ENCODE results near the gene KRTAP10-7. TPM values are rescaled to one million over a fixed set of nuclear protein-coding genes. Genes with fewer than 3 reads are reported as not detected.
"Not testable (repeated sequence)": the region's sequence is repeated elsewhere in the genome, so short reads cannot be mapped to it uniquely, and the experiment has no call there.

KRTAP10-7 gene
- total RNA-seq, 1 experiment from 2014 or later = not detected

DNA sequence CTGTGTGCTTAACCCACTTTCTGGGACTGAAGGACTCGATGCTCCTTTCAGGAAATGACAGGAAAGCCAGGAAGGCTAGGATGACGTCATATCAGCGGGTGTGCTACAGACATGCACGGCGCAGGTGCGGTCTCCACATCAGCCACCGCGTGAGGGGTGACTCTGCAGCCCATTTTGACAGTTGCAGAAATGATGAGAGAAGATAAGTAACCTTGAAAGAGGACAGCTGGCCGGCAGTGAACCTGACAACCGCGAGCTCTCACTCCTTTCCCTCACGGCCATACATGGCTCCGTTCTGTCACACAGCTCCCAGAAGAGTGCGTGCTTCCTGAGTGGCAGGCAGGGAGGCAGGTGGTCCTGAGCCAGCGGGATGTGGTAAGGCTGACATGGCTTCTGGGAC, 18.3 kb upstream of the KRTAP10-7 start:
- no peak for DNase-seq (ENCODE audit: low read depth)
- in situ Hi-C loops (cut with HindIII; ENCODE audit: low pct_unique_long_range_greater_than_20kb, low sequenced_read_pairs) = no loop called here

- in situ Hi-C loops (cut with HindIII; ENCODE audit: low pct_unique_long_range_greater_than_20kb, low sequenced_read_pairs) = no loop called here
- DNase-seq (ENCODE audit: low read depth) = no peak
Measured at GRCh38 chr21:44583089-44583799, 17.2 kb upstream of the KRTAP10-7 start.

- DNase-seq (ENCODE audit: low read depth) = no peak
- in situ Hi-C loops (cut with HindIII; ENCODE audit: low pct_unique_long_range_greater_than_20kb, low sequenced_read_pairs) = no loop called here
Measured at GRCh38 chr21:44583800-44584147, 16.6 kb upstream of the KRTAP10-7 start.

- DNase-seq (ENCODE audit: low read depth) = no peak
- in situ Hi-C loops (cut with HindIII; ENCODE audit: low pct_unique_long_range_greater_than_20kb, low sequenced_read_pairs) = no loop called here
Measured at GRCh38 chr21:44585892-44586291, 14.5 kb upstream of the KRTAP10-7 start.

DNA sequence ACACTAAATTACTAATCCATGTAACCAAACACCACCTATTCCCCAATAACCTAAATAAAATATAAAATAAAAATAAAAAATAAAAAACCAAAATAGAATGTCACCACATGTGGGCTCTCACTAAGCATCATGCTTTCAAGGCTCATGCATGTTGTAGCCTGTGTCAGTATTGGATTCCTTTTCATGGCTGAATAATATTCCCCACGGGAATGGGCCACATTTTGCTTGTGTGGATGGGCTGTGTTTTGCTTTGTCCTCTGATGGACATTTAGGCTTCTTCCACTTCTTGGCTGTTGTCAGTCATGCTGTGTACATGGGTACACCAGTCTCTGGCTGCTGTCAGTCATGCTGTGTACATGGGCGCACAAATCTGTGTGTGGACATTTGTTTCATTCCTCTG, 11.3 kb upstream of the KRTAP10-7 start:
- DNase-seq (ENCODE audit: low read depth) = no peak
- in situ Hi-C loops (cut with HindIII; ENCODE audit: low pct_unique_long_range_greater_than_20kb, low sequenced_read_pairs) = no loop called here

GRCh38 chr21:44589586-44590305, 10.7 kb upstream of the KRTAP10-7 start:
- in situ Hi-C loops (cut with HindIII; ENCODE audit: low pct_unique_long_range_greater_than_20kb, low sequenced_read_pairs) = no loop called here
- no peak for DNase-seq (ENCODE audit: low read depth)

DNA sequence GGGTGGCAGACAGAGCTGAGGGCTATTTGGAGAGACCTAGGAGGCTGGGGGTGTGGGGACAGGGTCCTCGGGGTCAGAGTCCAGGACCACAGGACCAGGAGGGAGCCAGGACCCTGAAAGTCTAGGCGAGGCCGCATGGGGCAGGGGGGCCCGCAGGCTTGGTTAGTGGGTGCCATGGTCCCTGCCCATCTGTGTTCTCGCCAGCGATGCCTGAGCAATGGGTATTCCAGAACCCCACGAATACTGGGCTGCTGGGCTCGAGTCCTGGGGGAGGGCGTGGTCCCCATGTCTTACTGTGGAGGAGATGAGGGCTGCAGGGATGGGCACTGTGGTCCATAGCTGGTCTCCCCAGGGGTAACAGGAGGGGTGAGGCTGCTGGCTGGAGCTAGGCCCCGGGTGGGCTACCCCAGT, 10.1 kb upstream of the KRTAP10-7 start:
- in situ Hi-C loops (cut with HindIII; ENCODE audit: low pct_unique_long_range_greater_than_20kb, low sequenced_read_pairs) = no loop called here
- no peak for DNase-seq (ENCODE audit: low read depth)

- DNase-seq (ENCODE audit: low read depth); in situ Hi-C loops (cut with HindIII; ENCODE audit: low pct_unique_long_range_greater_than_20kb, low sequenced_read_pairs): not testable (repeated sequence)
Measured at GRCh38 chr21:44590897-44591800, 9.2 kb upstream of the KRTAP10-7 start.

- DNase-seq (ENCODE audit: low read depth); in situ Hi-C loops (cut with HindIII; ENCODE audit: low pct_unique_long_range_greater_than_20kb, low sequenced_read_pairs): not testable (repeated sequence)
Measured at GRCh38 chr21:44591801-44592130, 8.6 kb upstream of the KRTAP10-7 start.

- no peak for DNase-seq (ENCODE audit: low read depth)
- in situ Hi-C loops (cut with HindIII; ENCODE audit: low pct_unique_long_range_greater_than_20kb, low sequenced_read_pairs) = no loop called here
Measured at GRCh38 chr21:44592446-44593311, 7.7 kb upstream of the KRTAP10-7 start, which contains the start of gene KRTAP10-6. Gene KRTAP10-6 (minus strand): TSS chr21:44592505. CDS start chr21:44592484, 21 bp downstream.

GRCh38 chr21:44593598-44594405, 6.6 kb upstream of the KRTAP10-7 start:
- DNase-seq (ENCODE audit: low read depth) = no peak
- in situ Hi-C loops (cut with HindIII; ENCODE audit: low pct_unique_long_range_greater_than_20kb, low sequenced_read_pairs) = no loop called here

DNA sequence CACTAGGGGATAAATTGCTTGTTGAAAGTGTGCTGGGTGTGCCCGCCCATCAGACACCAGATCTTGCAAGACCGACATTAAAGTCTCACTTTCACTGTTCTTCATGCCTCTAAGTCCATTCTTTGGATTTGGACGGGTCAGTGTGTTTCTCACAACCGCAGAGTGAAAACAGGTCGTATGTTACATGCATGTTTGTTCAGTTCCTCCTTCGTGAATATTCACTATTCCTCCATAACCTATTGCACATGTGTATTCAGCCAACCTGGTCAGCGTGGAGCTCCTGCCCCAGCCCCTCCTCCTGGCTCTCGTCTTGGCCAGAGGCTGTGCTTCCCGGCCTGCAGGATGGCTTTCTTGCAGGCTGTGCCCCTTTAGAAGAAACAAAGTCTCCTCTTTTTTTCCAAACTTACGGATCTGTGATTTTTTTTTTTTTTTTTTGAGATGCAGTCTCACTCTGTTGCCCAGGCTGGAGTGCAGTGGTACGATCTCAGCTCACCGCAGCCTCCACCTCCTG, 5.9 kb upstream of the KRTAP10-7 start:
- in situ Hi-C loops (cut with HindIII; ENCODE audit: low pct_unique_long_range_greater_than_20kb, low sequenced_read_pairs) = no loop called here
- DNase-seq (ENCODE audit: low read depth) = no peak

- in situ Hi-C loops (cut with HindIII; ENCODE audit: low pct_unique_long_range_greater_than_20kb, low sequenced_read_pairs) = no loop called here
- DNase-seq (ENCODE audit: low read depth) = no peak
Measured at GRCh38 chr21:44595524-44595923, 4.9 kb upstream of the KRTAP10-7 start.

DNA sequence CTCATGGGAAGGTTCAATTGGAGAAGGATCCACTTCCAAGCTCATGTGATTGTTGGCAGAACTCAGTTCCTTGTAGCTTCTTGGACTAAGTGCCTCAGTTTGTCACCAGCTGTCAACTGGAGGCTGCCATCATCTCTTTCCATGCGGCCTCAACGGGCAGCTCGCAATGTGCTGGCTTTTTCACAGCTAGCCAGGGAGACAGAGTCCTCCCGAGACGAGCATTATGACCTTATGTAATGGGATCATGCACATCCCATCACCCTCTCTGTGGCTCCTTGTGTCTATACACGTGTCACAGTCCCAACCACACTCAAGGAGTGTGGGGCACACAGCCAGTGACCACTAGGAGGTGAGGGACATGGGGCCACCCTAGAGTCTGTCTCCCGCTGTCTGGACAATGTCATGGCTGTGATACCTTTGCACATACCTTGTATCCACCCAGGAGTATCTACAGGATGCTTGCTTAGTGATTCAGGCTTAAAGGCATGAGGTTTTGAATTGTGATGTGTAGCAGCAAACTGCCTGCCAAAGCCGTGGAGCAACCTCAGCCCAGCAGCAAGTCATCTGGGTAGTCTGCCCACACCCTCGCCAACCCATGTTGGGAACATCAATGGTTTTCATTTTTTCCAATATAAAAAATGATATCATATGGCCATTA, 4.2 kb upstream of the KRTAP10-7 start:
- peak; percentile 54 for DNase-seq (ENCODE audit: low read depth)
- in situ Hi-C loops (cut with HindIII; ENCODE audit: low pct_unique_long_range_greater_than_20kb, low sequenced_read_pairs) = no loop called here

DNA sequence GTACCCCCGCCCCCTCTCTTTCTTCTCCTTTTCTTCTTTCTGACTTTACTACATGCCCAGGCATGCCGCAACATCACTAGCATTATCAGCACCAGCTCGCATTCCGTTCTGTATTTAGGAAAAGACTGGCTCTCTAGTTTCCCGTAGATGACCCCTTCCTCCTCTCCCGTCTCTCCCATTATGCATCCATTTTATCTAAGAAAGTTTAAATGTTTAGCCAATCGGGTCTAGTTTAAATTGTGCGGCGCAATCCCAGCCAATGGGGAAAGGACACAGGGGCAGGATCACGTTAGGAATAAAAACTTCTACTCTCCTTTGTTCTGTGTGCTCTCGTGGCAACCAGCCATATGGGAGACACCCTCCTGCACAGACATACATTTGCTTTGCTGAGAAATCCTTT, 2.3 kb upstream of the KRTAP10-7 start:
- DNase-seq (ENCODE audit: low read depth) = no peak
- in situ Hi-C loops (cut with HindIII; ENCODE audit: low pct_unique_long_range_greater_than_20kb, low sequenced_read_pairs) = no loop called here

DNA sequence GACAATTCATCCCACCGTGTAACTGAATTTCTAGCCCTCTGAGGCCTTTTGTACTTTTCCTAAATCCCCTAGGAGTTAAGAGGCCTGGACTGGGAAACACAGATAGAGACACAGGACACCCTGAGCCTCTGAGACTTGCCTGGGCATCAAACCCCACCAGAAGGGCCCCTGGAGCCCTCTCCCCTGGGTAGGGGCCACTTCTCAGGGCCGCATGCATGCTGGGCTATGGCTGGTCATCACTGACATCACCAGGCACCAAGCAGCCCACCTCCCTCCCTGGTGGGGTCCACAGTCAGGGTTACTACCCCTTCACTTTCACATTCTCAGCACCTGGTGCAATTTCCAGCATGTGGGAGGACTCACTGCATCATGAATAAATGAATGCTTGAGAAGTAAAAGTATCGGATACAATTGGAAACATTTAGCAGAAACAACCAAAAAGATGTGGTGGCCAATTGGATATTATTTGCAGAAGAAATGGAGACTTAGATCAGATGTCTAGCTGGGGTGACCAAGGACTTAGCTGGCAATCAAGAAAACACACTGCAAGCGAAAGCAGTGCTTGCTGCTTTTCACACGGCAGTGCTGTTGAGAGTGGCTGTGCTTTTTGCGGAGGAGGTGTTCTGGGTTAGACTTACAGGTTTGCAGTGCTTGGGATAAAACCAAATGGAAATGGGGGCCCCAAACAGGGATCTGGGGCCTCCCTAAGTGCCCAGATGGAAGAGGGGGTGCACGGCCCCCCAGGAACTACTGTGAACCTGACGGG, 950 bp upstream of the KRTAP10-7 start:
- no peak for DNase-seq (ENCODE audit: low read depth)
- in situ Hi-C loops (cut with HindIII; ENCODE audit: low pct_unique_long_range_greater_than_20kb, low sequenced_read_pairs) = no loop called here

Data from Caki2 (cell line).